HG03571 (cell line): ENCODE measurements around the gene STXBP2.

Experiments
- ATAC-seq: cut with Tn5 transposase; IDR thresholded peaks from one replicate; pipeline ENCODE4 v1.9.1; 2021; ENCODE audit not compliant: unreplicated experiment

STXBP2 gene

GRCh38 chr19:7677669-7678311 is 40.9 kb downstream of the STXBP2 start:
- no peak for ATAC-seq

DNA sequence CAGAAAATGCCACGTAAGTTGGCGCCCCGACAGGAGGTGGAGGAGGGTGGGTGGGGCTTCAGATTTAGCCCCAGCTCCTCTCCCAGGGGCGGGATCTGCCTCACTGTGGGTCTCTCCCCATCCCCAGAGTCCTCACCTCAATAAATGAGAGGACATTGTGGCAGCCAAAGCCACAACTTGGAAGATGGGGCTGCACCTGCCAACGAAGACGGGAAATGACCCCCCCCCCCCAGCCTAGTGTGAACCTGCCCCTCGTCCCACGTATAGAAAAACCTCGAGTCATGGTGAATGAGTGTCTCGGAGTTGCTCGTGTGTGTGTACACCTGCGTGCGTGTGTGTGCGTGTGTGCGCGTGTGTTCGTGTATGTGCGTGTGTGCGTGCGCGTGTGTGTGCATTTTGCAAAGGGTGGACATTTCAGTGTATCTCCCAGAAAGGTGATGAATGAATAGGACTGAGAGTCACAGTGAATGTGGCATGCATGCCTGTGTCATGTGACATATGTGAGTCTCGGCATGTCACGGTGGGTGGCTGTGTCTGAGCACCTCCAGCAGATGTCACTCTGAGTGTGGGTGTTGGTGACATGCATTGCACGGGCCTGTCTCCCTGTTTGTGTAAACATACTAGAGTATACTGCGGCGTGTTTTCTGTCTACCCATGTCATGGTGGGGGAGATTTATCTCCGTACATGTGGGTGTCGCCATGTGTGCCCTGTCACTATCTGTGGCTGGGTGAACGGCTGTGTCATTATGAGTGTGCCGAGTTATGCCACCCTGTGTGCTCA is 42.3 kb downstream of the STXBP2 start:
- ATAC-seq, result no peak

GRCh38 chr19:7679771-7680605 is 43.1 kb downstream of the STXBP2 start:
- ATAC-seq, result no peak

DNA sequence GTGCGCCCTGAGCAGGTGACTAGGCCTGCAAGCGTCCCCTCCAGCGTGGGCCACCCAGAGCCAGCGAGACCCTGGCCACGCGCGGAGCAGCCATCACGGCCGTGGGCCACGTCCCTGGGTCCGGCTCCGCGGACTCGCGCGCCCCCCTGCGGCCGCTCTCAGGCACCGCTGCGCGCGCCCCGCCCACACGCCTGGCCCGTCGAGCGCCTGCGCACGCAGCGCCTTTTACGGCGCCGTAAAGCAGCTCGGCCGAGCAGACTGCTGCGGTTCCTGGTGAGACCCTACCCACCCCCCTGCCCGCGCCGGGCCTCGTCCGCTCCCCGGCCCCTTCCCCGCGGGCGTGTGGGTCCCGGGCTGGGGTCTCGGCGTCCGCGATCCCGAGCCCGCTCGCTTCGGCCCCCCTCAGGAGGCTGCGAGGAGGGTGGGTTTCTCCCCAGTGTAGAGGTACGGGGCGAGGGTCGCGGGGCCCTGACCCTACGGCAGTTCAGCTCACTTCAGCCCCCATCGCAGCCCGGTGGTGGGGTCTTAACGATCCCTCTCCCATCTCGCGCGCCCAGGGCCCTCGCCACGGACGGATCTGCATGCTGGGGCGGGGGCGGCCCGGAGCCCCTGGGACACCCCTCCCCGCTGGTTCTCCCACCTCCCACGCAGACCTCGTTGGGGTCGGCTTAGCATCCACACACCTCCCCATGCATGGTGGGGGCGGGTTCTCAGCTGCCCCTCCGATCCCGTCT is 43.9 kb downstream of the STXBP2 start, which contains the start of gene TRAPPC5:
TSS of gene TRAPPC5 (plus strand) at position 228 of the 734 bp plus-strand sequence. CDS start 1,421 bp downstream, outside the sequence.
- ATAC-seq, result peak; percentile 48

DNA sequence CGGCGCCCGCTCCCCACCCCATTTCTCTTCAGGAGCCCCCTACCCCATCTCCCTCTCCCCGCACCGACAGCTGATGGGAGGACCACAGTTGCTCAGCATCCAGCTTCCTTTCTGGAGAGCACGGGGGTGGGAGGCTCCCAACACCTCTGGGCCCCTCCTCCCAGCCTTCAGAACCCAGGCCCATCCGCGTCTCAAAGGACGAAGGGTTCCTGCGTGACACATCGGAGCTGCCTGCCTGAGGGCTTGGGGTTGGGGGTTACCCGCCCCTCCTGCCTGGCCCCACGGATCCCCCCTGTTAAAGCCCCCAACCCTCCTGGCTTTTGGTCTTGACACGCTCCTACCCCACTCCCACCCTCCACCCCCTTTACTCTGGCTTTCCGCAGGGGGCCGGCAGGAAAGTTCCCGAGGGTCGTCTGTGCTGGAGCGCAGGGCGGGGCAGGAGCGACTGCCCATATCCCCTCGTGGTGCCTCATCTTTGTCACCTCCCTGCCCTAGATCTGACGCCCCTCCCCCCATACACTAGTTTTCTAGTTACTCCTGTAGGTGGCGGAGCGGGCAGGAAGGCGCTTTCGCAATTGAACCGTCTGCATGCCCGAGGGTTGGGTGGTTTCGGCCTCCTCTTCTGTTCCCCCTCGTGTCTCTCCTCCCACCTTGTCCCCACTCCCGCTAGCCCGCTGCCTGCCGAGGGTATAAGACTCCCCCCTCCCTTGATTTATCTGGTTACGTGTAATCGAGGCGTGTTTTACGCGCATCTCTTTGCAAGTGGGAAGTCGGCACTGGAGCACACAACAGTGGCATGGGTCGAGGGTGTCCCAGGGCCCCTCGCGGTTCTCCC is 44.6 kb downstream of the STXBP2 start:
- no peak for ATAC-seq

DNA sequence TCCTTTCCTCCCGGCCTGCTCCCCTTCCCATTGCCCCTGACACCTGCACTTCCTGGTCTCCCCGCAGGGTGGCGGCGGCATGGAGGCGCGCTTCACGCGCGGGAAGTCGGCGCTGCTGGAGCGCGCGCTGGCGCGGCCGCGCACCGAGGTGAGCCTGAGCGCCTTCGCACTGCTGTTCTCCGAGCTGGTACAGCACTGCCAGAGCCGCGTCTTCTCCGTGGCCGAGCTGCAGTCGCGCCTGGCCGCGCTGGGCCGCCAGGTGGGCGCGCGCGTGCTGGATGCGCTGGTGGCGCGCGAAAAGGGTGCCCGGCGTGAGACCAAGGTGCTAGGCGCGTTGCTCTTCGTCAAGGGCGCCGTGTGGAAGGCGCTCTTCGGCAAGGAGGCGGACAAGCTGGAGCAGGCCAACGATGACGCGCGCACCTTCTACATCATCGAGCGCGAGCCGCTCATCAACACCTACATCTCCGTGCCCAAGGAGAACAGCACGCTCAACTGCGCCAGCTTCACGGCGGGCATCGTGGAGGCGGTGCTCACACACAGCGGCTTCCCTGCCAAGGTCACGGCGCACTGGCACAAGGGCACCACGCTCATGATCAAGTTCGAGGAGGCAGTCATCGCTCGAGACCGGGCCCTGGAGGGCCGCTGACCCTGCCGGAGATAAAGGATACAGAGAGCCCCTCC is 45.4 kb downstream of the STXBP2 start:
- no peak for ATAC-seq

GRCh38 chr19:7685546-7686445 is 48.9 kb downstream of the STXBP2 start:
- no peak for ATAC-seq

- ATAC-seq, result no peak
Measured at GRCh38 chr19:7687177-7687576, 50.3 kb downstream of the STXBP2 start.

DNA sequence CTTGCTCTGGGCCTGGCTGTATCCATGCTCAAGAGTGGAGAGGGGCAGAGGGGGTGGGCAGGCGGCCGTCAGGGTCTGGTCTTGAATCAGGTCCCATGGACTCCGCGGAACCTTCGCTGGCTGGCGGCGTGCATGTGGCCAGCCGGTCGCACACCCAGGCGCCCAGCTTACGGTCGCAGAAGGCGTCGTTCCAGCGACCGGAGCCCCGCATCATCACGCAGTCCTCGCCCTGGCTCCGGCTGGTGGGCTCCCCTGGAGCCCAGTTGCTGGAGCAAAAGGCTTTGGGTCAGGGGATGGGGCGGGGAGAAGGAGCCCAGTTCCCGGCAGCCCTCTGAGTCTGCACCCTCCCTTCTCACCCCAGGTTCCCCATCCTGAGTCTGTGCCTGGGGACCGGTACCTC is 52.3 kb downstream of the STXBP2 start:
- ATAC-seq, result no peak

DNA sequence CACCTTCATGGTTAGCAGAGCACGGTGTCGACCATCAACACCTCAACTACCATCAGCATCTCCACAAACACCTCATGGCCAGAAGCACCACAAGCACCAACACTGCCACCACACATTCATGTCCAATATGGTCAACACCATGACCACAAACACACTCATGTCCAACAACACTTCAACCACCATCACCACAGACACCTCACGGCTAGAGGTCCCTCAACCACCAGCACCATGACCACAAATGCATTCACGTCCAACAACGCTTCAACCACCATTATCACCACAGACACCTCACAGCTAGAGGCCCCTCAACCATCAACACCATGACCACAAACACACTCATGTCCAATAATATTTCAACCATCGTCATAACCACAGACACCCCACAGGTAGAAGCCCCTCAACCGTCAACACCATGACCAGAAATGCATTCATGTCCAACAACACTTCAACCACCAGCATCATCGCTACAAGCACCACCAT is 53.9 kb downstream of the STXBP2 start:
- no peak for ATAC-seq

GRCh38 chr19:7691497-7691896 is 54.6 kb downstream of the STXBP2 start:
- no peak for ATAC-seq

DNA sequence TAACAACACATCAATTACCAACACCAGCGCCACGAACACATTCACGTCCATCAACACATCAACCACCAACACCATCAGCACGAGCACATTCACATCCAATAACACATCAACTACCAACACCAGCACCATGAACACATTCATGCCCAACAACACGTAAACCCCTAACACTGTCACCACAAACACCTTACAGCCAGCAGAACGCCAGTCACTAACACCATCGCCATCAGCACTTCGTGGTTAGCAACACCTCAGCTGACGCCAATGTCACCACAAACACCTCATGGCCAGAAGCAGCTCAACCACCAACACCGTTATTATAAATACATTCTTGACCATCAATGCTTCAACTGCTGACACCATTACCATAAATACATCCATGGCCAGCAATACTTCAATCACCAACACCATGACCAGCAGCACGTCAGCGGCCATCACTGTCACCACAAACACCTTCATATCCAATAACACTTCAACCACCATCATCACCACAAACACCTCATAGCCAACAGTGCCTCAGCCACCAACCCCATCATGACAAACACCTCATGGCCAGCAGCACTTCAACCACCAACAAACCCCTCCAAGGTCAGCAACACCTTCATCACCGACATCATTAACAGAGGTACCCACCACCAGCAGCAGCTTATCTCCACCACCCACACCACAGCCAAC is 55.6 kb downstream of the STXBP2 start:
- no peak for ATAC-seq

DNA sequence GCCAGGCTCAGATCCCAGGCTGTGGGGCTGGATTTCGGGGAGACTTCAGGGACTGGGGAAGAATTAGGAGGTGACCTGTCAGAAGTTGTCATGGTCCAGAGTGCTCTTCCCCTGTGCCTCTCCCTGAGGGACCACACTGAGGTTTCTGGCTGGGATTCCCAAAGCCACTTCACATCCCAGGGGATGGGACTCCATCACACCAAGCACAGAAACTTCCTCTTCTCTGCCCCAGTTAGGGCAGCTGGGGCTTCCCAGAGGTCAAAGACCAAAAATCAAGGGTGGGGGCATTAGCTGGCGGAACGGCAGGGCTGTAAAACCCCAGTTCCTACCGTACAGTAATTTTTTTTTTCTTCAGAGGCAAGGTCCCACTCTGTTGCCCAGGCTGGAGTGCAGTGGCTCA is 57.6 kb downstream of the STXBP2 start:
- no peak for ATAC-seq
